Stimulated activated CD8-positive, alpha-beta memory T cell treated with anti-CD3 and anti-CD28 coated beads, Interleukin-7, amount 100 ng/mL, for 48 hours (primary cell): Measurements from ENCODE around the gene NINJ2.

Source experiments
- DNase-seq, 2 donors: peaks; one replicate each; pipeline ENCODE4 v3.0.0-alpha.2; 2020; ENCODE audit warnings: low read depth in 1 of 2; ENCODE audit errors: extremely low read depth in 1 of 2

NINJ2 gene

GRCh38 chr12:535396-535795, 127.8 kb downstream of the NINJ2 start:
- DNase-seq, result no peak

GRCh38 chr12:534216-534615, 129.0 kb downstream of the NINJ2 start:
- DNase-seq, result no peak

GRCh38 chr12:533718-534117, 129.5 kb downstream of the NINJ2 start:
- no peak for DNase-seq

- DNase-seq, result no peak
Observed at GRCh38 chr12:532908-533565, 130.2 kb downstream of the NINJ2 start.

- no peak for DNase-seq
Observed at GRCh38 chr12:531951-532585, 131.2 kb downstream of the NINJ2 start.

GRCh38 chr12:530821-531220, 132.4 kb downstream of the NINJ2 start:
- no peak for DNase-seq

GRCh38 chr12:530308-530707, 132.9 kb downstream of the NINJ2 start:
- DNase-seq, result no peak

GRCh38 chr12:527729-528128, 135.5 kb downstream of the NINJ2 start:
- no peak for DNase-seq

GRCh38 chr12:527241-527640, 136.0 kb downstream of the NINJ2 start:
- no peak for DNase-seq

GRCh38 chr12:526089-526488, 137.2 kb downstream of the NINJ2 start:
- DNase-seq, result no peak

GRCh38 chr12:524167-524951, 138.9 kb downstream of the NINJ2 start:
- no peak for DNase-seq

- no peak for DNase-seq
Observed at GRCh38 chr12:522692-523378, 140.4 kb downstream of the NINJ2 start.

- DNase-seq, result no peak
Observed at GRCh38 chr12:520119-520518, 143.1 kb downstream of the NINJ2 start.

- no peak for DNase-seq
Observed at GRCh38 chr12:517538-517937, 145.7 kb downstream of the NINJ2 start.
